WTC11 (cell line): ENCODE results near the gene CREB3. TPM values are rescaled to one million over a fixed set of nuclear protein-coding genes. Genes with fewer than 3 reads are reported as not detected.

ENCODE experiments used
- ATAC-seq: fragments of 200-7000 bp; cut with Tn5 transposase; 2 replicates; pipeline ENCODE4 v1.10.0; 2021; ENCODE audit warnings: mild to moderate bottlenecking, moderate library complexity
- CTCF ChIA-PET: fragments of 300-600 bp; sonication (Branson Sonifier 250); formaldehyde crosslinking; loops from one replicate; lab custom pipeline; 2021; ENCODE audit warnings: antibody characterized with exemption; lab: Charles Lee
- POLR2A ChIA-PET: fragments of 350-600 bp; sonication (Branson Sonifier 250); formaldehyde crosslinking; loops from one replicate; lab custom pipeline; 2021; ENCODE audit warnings: antibody characterized with exemption; lab: Charles Lee
- DNase-seq: peaks from one replicate; pipeline ENCODE4 v3.0.0; 2021; ENCODE audit warnings: low spot score
- H3K27ac Mint-ChIP-seq: 2 replicates; pipeline ENCODE4 v1.8.0; 2021; ENCODE audit warnings: mixed read lengths
- H3K27me3 Mint-ChIP-seq: 2 replicates; pipeline ENCODE4 v1.8.0; 2021; ENCODE audit warnings: low read depth, mild to moderate bottlenecking, moderate library complexity, mixed read lengths
- H3K36me3 Mint-ChIP-seq: 2 replicates; pipeline ENCODE4 v1.8.0; 2021; ENCODE audit warnings: mixed read lengths
- H3K4me1 Mint-ChIP-seq: 2 replicates; pipeline ENCODE4 v1.8.0; 2022; ENCODE audit warnings: mixed read lengths
- H3K4me3 Mint-ChIP-seq: 2 replicates; pipeline ENCODE4 v1.8.0; 2021; ENCODE audit warnings: mild to moderate bottlenecking, moderate library complexity, mixed read lengths
- H3K9me3 Mint-ChIP-seq: 2 replicates; pipeline ENCODE4 v1.8.0; 2021; ENCODE audit warnings: mixed read lengths
- ATF6 ChIP-seq: sonication (generic); formaldehyde crosslinking; IDR thresholded peaks from 2 replicates; pipeline ENCODE4 v1.8.1; 2023; ENCODE audit warnings: mild to moderate bottlenecking, missing genetic modification reagents
- E2F1 ChIP-seq: sonication (generic); formaldehyde crosslinking; IDR thresholded peaks from 2 replicates; pipeline ENCODE4 v1.8.0; 2022; ENCODE audit warnings: mild to moderate bottlenecking, missing genetic modification reagents
- E2F4 ChIP-seq: sonication (generic); formaldehyde crosslinking; IDR thresholded peaks from 2 replicates; pipeline ENCODE4 v1.8.1; 2022; ENCODE audit warnings: low read depth, mild to moderate bottlenecking, moderate library complexity, missing genetic modification reagents, borderline replicate concordance
- IRF2 ChIP-seq: sonication (generic); formaldehyde crosslinking; IDR thresholded peaks from 2 replicates; pipeline ENCODE4 v1.8.0; 2022; ENCODE audit warnings: low read depth, missing genetic modification reagents, borderline replicate concordance
- MAX ChIP-seq: sonication (generic); formaldehyde crosslinking; IDR thresholded peaks from 2 replicates; pipeline ENCODE4 v1.8.0; 2022; ENCODE audit warnings: mild to moderate bottlenecking, missing genetic modification reagents
- MXD4 ChIP-seq: fragments of 250-450 bp; sonication (Bioruptor Pico); IDR thresholded peaks from 2 replicates; pipeline ENCODE4 v1.8.0; 2021; ENCODE audit warnings: mild to moderate bottlenecking, moderate library complexity, borderline replicate concordance
- MYBL2 ChIP-seq: sonication (generic); formaldehyde crosslinking; IDR thresholded peaks from 2 replicates; pipeline ENCODE4 v1.8.1; 2023; ENCODE audit warnings: mild to moderate bottlenecking, moderate library complexity, missing genetic modification reagents
- NFYB ChIP-seq: sonication (generic); formaldehyde crosslinking; conservative IDR thresholded peaks from 2 replicates; pipeline ENCODE4 v1.8.0; 2022; ENCODE audit warnings: low read depth, missing genetic modification reagents
- NR1H2 ChIP-seq: sonication (generic); formaldehyde crosslinking; IDR thresholded peaks from 2 replicates; pipeline ENCODE4 v1.9.0; 2021; ENCODE audit warnings: mild to moderate bottlenecking, moderate library complexity, missing genetic modification reagents
- OVOL2 ChIP-seq: fragments of 250-450 bp; sonication (Bioruptor Pico); IDR thresholded peaks from 2 replicates; pipeline ENCODE4 v1.9.0; 2021; ENCODE audit warnings: mild to moderate bottlenecking, borderline replicate concordance
- SMAD3 ChIP-seq: sonication (generic); formaldehyde crosslinking; IDR thresholded peaks from 2 replicates; pipeline ENCODE4 v1.8.0; 2022; ENCODE audit warnings: missing genetic modification reagents, mild to moderate bottlenecking, borderline replicate concordance
- SP1 ChIP-seq: sonication (generic); formaldehyde crosslinking; conservative IDR thresholded peaks from 2 replicates; pipeline ENCODE4 v1.8.1; 2022; ENCODE audit warnings: missing genetic modification reagents
- STAT6 ChIP-seq: sonication (generic); formaldehyde crosslinking; conservative IDR thresholded peaks from 2 replicates; pipeline ENCODE4 v1.8.1; 2023; ENCODE audit warnings: mild to moderate bottlenecking, low read depth, missing genetic modification reagents, moderate library complexity
- TEAD4 ChIP-seq: sonication (generic); formaldehyde crosslinking; IDR thresholded peaks from 2 replicates; pipeline ENCODE4 v1.8.0; 2022; ENCODE audit warnings: mild to moderate bottlenecking, missing genetic modification reagents
- USF1 ChIP-seq: sonication (generic); formaldehyde crosslinking; IDR thresholded peaks from 2 replicates; pipeline ENCODE4 v1.8.0; 2022; ENCODE audit warnings: mild to moderate bottlenecking, missing genetic modification reagents
- USF2 ChIP-seq: sonication (generic); formaldehyde crosslinking; IDR thresholded peaks from 2 replicates; pipeline ENCODE4 v1.8.1; 2023; ENCODE audit warnings: mild to moderate bottlenecking, missing genetic modification reagents, moderate library complexity
- ZBTB21 ChIP-seq: sonication (generic); formaldehyde crosslinking; IDR thresholded peaks from 2 replicates; pipeline ENCODE4 v1.8.1; 2023; ENCODE audit warnings: mild to moderate bottlenecking, missing genetic modification reagents, borderline replicate concordance
- ZBTB43 ChIP-seq: sonication (generic); formaldehyde crosslinking; IDR thresholded peaks from 2 replicates; pipeline ENCODE4 v1.8.1; 2023; ENCODE audit warnings: mild to moderate bottlenecking, missing genetic modification reagents
- total RNA-seq: library from RNA; stranded (reverse); gene quantifications from 3 replicates; pipeline ENCODE4 v1.2.3, GENCODE V29; 2021

The CREB3 gene
- total RNA-seq, 1 experiment from 2014 or later: 21.4 TPM

- Mint-ChIP-seq H3K4me1 (peaks cover 23% of the 10 kb centered on the region), H3K4me3 (peak overlapping the region; percentile 91), H3K27me3 (no peaks in the 10 kb centered on the region), H3K27ac (0 out of 2 replicates have a peak overlapping the region, but pooled peaks have one; percentile 48), H3K9me3 (no peaks in the 10 kb centered on the region), H3K36me3 (peaks cover 22% of the 10 kb centered on the region)
- TF ChIP-seq MAX (CRISPR knock-in tag): no peak
- TF ChIP-seq SMAD3 (CRISPR knock-in tag): no peak
- no peak for TF ChIP-seq IRF2
- TF ChIP-seq ZBTB43 (CRISPR knock-in tag): no peak
- no peak for TF ChIP-seq E2F1 (CRISPR knock-in tag)
- DNase-seq (no peak), ATAC-seq (no peak)
- CTCF ChIA-PET: interaction anchor here (0.6 to 6.8 kb wide), 10 partner anchors 8 to 121 kb away, joined by 3 to 49 read pairs (median 19); partner anchors contain the start of genes ARHGEF39, CCDC107 and TESK1
- POLR2A ChIA-PET: interaction anchor here (0.6 to 5.2 kb wide), 10 partner anchors 8 to 1051 kb away, joined by 3 to 38 read pairs (median 4); partner anchors contain the start of genes ARHGEF39, CCDC107 and RMRP
These were observed 43.6 kb upstream of the CREB3 start for GRCh38 chr9:35688558-35689541.

- no peaks in the 10 kb centered on the region for H3K9me3 Mint-ChIP-seq
- peak; percentile 63 for ATAC-seq
- H3K27me3 Mint-ChIP-seq: no peaks in the 10 kb centered on the region
- DNase-seq: peak; percentile 75
- 0 out of 2 replicates have a peak within 1 kb of the TSS, but pooled peaks have one; percentile 48 for H3K27ac Mint-ChIP-seq
- CTCF ChIA-PET: interaction anchor here (0.6 to 6.8 kb wide), 17 partner anchors 9 to 122 kb away, joined by 3 to 49 read pairs (median 11); partner anchors contain the start of genes ARHGEF39, CCDC107, CREB3 and RGP1
- H3K4me3 Mint-ChIP-seq: peak within 1 kb of the TSS; percentile 91
- peaks cover 15% of the 10 kb centered on the region for H3K36me3 Mint-ChIP-seq
- POLR2A ChIA-PET: interaction anchor here (0.6 to 5.2 kb wide), 17 partner anchors 9 to 1052 kb away, joined by 3 to 38 read pairs (median 5); partner anchors contain the start of genes ARHGEF39, CCDC107, CREB3 and RMRP
- H3K4me1 Mint-ChIP-seq: peaks cover 23% of the 10 kb centered on the region
- TF ChIP-seq NFYB (CRISPR knock-in tag) (no peak), E2F1 (CRISPR knock-in tag) (no peak), MXD4 (CRISPR knock-in tag) (no peak), TEAD4 (CRISPR knock-in tag) (no peak), NR1H2 (CRISPR knock-in tag) (no peak), USF2 (CRISPR knock-in tag) (no peak; the same call in 1 of the 2 replicates), E2F4 (CRISPR knock-in tag) (no peak), ZBTB21 (CRISPR knock-in tag) (no peak; the same call in 1 of the 2 replicates), MYBL2 (CRISPR knock-in tag) (no peak), STAT6 (CRISPR knock-in tag) (no peak), SP1 (CRISPR knock-in tag) (peak; percentile 78), OVOL2 (CRISPR knock-in tag) (no peak), USF1 (no peak), ATF6 (no peak)
These were observed 42.7 kb upstream of the CREB3 start, which contains the start of gene TPM2 for GRCh38 chr9:35689542-35690293. TPM2 (minus strand) TSS chr9:35689925; CDS start chr9:35689817, 108 bp downstream.
